SK-N-SH (cell line): ENCODE results near the gene IDH3G. TPM values are rescaled to one million over a fixed set of nuclear protein-coding genes. Genes with fewer than 3 reads are reported as not detected.

Source experiments
- CTCF ChIA-PET: fragments of 300-600, 350-600 bp; formaldehyde crosslinking; extraction: SDS; loops from one replicate; lab custom pipeline; 2021; lab: Yijun Ruan, JAX
- POLR2A ChIA-PET: fragments of 350-600 bp; sonication (Branson Sonifier 250); formaldehyde crosslinking; extraction: SDS; loops from one replicate; lab custom pipeline; 2020; ENCODE audit warnings: antibody characterized with exemption, inconsistent platforms; lab: Yijun Ruan, JAX
- DNase-seq: peaks from one replicate; pipeline ENCODE4 v3.0.0; 2012
- H2AFZ ChIP-seq: fragments of 200-600 bp; sonication (generic); 2 replicates; pipeline ENCODE4 v1.8.1; 2016; ENCODE audit warnings: antibody characterized with exemption, mild to moderate bottlenecking, low read depth
- H3F3A ChIP-seq: fragments of 200-600 bp; sonication (generic); replicated peaks from 2 replicates; pipeline ENCODE3; 2016; ENCODE audit warnings: antibody characterized with exemption, mild to moderate bottlenecking; ENCODE audit not compliant: insufficient read depth
- H3K27ac ChIP-seq, 2 experiments: fragments of 200-500 bp in 1 of 2; fragments of 200-600 bp in 1 of 2; sonication (Bioruptor generic) in 1 of 2; sonication (generic), shearing (Covaris generic) in 1 of 2; 2 replicates each; pipeline versions ENCODE4 v1.5.1 to v1.6.1; 2014 to 2016; ENCODE audit warnings: low read depth in 2 of 2, inconsistent platforms in 1 of 2, low read length in 1 of 2, mild to moderate bottlenecking in 1 of 2, mixed read lengths in 1 of 2
- H3K27me3 ChIP-seq: fragments of 200-600 bp; sonication (generic), shearing (Covaris generic); 2 replicates; pipeline ENCODE4 v1.6.1; 2016; ENCODE audit warnings: mixed run types; ENCODE audit not compliant: insufficient read depth
- H3K36me3 ChIP-seq, 2 experiments: fragments of 200-500 bp in 1 of 2; fragments of 200-600 bp in 1 of 2; sonication (Bioruptor generic) in 1 of 2; sonication (generic) in 1 of 2; replicated peaks in 1 of 2; 2 replicates each; pipeline versions ENCODE3 to v1.5.1; 2014 to 2016; ENCODE audit warnings: low read length in 1 of 2, mild to moderate bottlenecking in 1 of 2; ENCODE audit not compliant: insufficient read depth in 2 of 2, control insufficient read depth in 1 of 2
- H3K4me1 ChIP-seq, 2 experiments: fragments of 200-500 bp in 1 of 2; fragments of 200-600 bp in 1 of 2; sonication (Bioruptor generic) in 1 of 2; sonication (generic), shearing (Covaris generic) in 1 of 2; 2 replicates each; pipeline versions ENCODE4 v1.5.1 to v1.6.1; 2014 to 2016; ENCODE audit warnings: low read depth in 1 of 2, low read length in 1 of 2, mixed run types in 1 of 2; ENCODE audit not compliant: insufficient read depth in 2 of 2, control insufficient read depth in 1 of 2
- H3K4me2 ChIP-seq: fragments of 200-600 bp; sonication (generic), shearing (Covaris generic); 2 replicates; pipeline ENCODE4 v1.6.1; 2017; ENCODE audit warnings: mixed run types
- H3K4me3 ChIP-seq, 2 experiments: fragments of 200-500 bp in 1 of 2; fragments of 200-600 bp in 1 of 2; sonication (Bioruptor generic) in 1 of 2; sonication (generic), shearing (Covaris generic) in 1 of 2; 2 replicates each; pipeline versions ENCODE4 v1.5.1 to v1.8.1; 2014 to 2016; ENCODE audit warnings: low read depth in 2 of 2, inconsistent platforms in 1 of 2, low read length in 1 of 2, mild to moderate bottlenecking in 1 of 2, mixed read lengths in 1 of 2, moderate library complexity in 1 of 2
- H3K79me2 ChIP-seq: fragments of 200-600 bp; sonication (generic); 2 replicates; pipeline ENCODE4 v1.8.1; 2017; ENCODE audit warnings: mild to moderate bottlenecking; ENCODE audit not compliant: insufficient read depth
- H3K9ac ChIP-seq: fragments of 200-600 bp; sonication (generic); 2 replicates; pipeline ENCODE4 v1.6.1; 2017; ENCODE audit warnings: mixed run types
- H3K9me2 ChIP-seq: fragments of 200-600 bp; sonication (generic); 2 replicates; pipeline ENCODE4 v1.6.1; 2017; ENCODE audit warnings: mixed run types
- H3K9me3 ChIP-seq: fragments of 200-600 bp; sonication (generic); 2 replicates; pipeline ENCODE4 v1.6.1; 2017; ENCODE audit warnings: mixed run types, mild to moderate bottlenecking, moderate library complexity
- H4K20me1 ChIP-seq: fragments of 200-600 bp; sonication (generic); 2 replicates; pipeline ENCODE4 v1.6.1; 2017; ENCODE audit warnings: mild to moderate bottlenecking, mixed run types; ENCODE audit not compliant: insufficient read depth
- CHD2 ChIP-seq: fragments of 150-350 bp; IDR thresholded peaks from 2 replicates; pipeline ENCODE4 v1.6.1; 2018; ENCODE audit warnings: low read length; ENCODE audit not compliant: partially characterized antibody
- ELF1 ChIP-seq: IDR thresholded peaks from 2 replicates; pipeline ENCODE4 v1.4.0; 2012
- EP300 ChIP-seq, 2 experiments: IDR thresholded peaks; 2 replicates each; pipeline versions ENCODE4 v1.4.0 to v1.6.1; 2012; ENCODE audit warnings: borderline replicate concordance in 1 of 2, low read depth in 1 of 2, low read length in 1 of 2
- EZH2phosphoT487 ChIP-seq: fragments of 200-600 bp; sonication (generic); IDR thresholded peaks from 2 replicates; pipeline ENCODE4 v1.6.1; 2017; ENCODE audit warnings: low read depth, mixed run types, mild to moderate bottlenecking, antibody characterized with exemption, moderate library complexity, borderline replicate concordance
- FOSL2 ChIP-seq: IDR thresholded peaks from 2 replicates; pipeline ENCODE4 v1.4.0; 2012; ENCODE audit warnings: low read depth, mild to moderate bottlenecking, moderate library complexity, borderline replicate concordance
- FOXJ3 ChIP-seq: sonication (generic); formaldehyde crosslinking; IDR thresholded peaks from 2 replicates; pipeline ENCODE4 v1.5.1; 2020; ENCODE audit warnings: mild to moderate bottlenecking, missing genetic modification reagents
- JUND ChIP-seq: IDR thresholded peaks from 2 replicates; pipeline ENCODE4 v1.4.0; 2012
- MEF2A ChIP-seq: IDR thresholded peaks from 2 replicates; pipeline ENCODE4 v1.4.0; 2012; ENCODE audit warnings: low read depth, borderline replicate concordance
- MXI1 ChIP-seq: IDR thresholded peaks from 2 replicates; pipeline ENCODE4 v1.6.1; 2012; ENCODE audit warnings: mild to moderate bottlenecking, low read depth, low read length, improper control_type of control experiment
- PBX3 ChIP-seq: IDR thresholded peaks from 2 replicates; pipeline ENCODE4; 2012
- POLR2AphosphoS5 ChIP-seq: IDR thresholded peaks from 2 replicates; pipeline ENCODE4 v1.6.1; 2012; ENCODE audit warnings: low read depth, low read length
- REST ChIP-seq: IDR thresholded peaks from 2 replicates; pipeline ENCODE4 v1.6.1; 2012; ENCODE audit warnings: mild to moderate bottlenecking, low read depth, low read length, moderate library complexity
- RXRA ChIP-seq: IDR thresholded peaks from 2 replicates; pipeline ENCODE4 v1.4.0; 2012; ENCODE audit warnings: low read depth, mild to moderate bottlenecking, borderline replicate concordance
- SMC3 ChIP-seq: IDR thresholded peaks from 2 replicates; pipeline ENCODE4 v1.6.1; 2012; ENCODE audit warnings: low read depth, low read length, improper control_type of control experiment
- TAF1 ChIP-seq: IDR thresholded peaks from 2 replicates; pipeline ENCODE4 v1.6.1; 2012; ENCODE audit warnings: low read depth, mild to moderate bottlenecking, low read length, moderate library complexity, borderline replicate concordance
- TEAD4 ChIP-seq: IDR thresholded peaks from 2 replicates; pipeline ENCODE4 v1.4.0; 2012; ENCODE audit warnings: mild to moderate bottlenecking, borderline replicate concordance; ENCODE audit not compliant: insufficient read depth
- USF2 ChIP-seq: fragments of 150-350 bp; IDR thresholded peaks from 2 replicates; pipeline ENCODE4 v1.6.1; 2017; ENCODE audit warnings: antibody characterized with exemption, low read length, low read depth, borderline replicate concordance
- WGBS: methylation state at CpG from one replicate; pipeline ENCODE4 v1.1.6; 2017; ENCODE audit warnings: low lambda C conversion rate; 5-methylcytosine and 5-hydroxymethylcytosine counted together
- polyA plus RNA-seq, 3 experiments: library from polyadenylated mRNA; depleted of rRNA; stranded (reverse); fragments of >200 nt; gene quantifications; 2 replicates each; pipeline ENCODE4 v1.2.3, GENCODE V29; 2012

Gene IDH3G
- polyA plus RNA-seq, 1 of the 3 experiments (the other 2 are of a cell fraction), result 107 TPM

- H3K9me3 ChIP-seq, result no peaks in the 10 kb centered on the region
- TF ChIP-seq PBX3 (no peak), POLR2AphosphoS5 (no peak), CHD2 (no peak)
- ChIA-PET CTCF (interaction anchor here (1.2 kb wide), 2 partner anchors 14 to 44 kb away, joined by 4 to 6 read pairs; partner anchors contain the start of gene PLXNB3), POLR2A (no interaction called here)
- no peak overlapping the region for H3K4me2 ChIP-seq
- no peak for DNase-seq
- H3K79me2 ChIP-seq, result no peaks in the 10 kb centered on the region
- no peak overlapping the region for H3K27ac ChIP-seq
- H3K4me1 ChIP-seq, result no peaks in the 10 kb centered on the region; a peak in 1 of 4 replicates
- H3K27me3 ChIP-seq, result peaks cover 18% of the 10 kb centered on the region
- 79% methylated on average over 9 of the region's 19 CpGs for WGBS
- H3F3A ChIP-seq, result no peaks in the 10 kb centered on the region
- H3K4me3 ChIP-seq, result no peak overlapping the region
- H2AFZ ChIP-seq, result no peak overlapping the region
- H3K36me3 ChIP-seq, result no peaks in the 10 kb centered on the region
- H3K9me2 ChIP-seq, result no peaks in the 10 kb centered on the region
- no peak overlapping the region for H3K9ac ChIP-seq
- no peaks in the 10 kb centered on the region for H4K20me1 ChIP-seq
Observed at GRCh38 chrX:153807976-153808375, 13.8 kb upstream of the IDH3G start.

- DNase-seq, result no peak
- Histone ChIP-seq H3K27me3 (peaks cover 13% of the 10 kb centered on the region), H3K27ac (no peak overlapping the region), H3K4me3 (no peak overlapping the region), H3K9ac (no peak overlapping the region), H4K20me1 (no peaks in the 10 kb centered on the region), H3K4me1 (no peaks in the 10 kb centered on the region; a peak in 1 of 4 replicates), H3K9me2 (no peaks in the 10 kb centered on the region), H3K9me3 (no peaks in the 10 kb centered on the region), H3K79me2 (no peaks in the 10 kb centered on the region), H3F3A (no peaks in the 10 kb centered on the region), H3K4me2 (no peak overlapping the region), H2AFZ (no peak overlapping the region), H3K36me3 (no peaks in the 10 kb centered on the region)
- 47% methylated on average over 9 of the region's 28 CpGs for WGBS
- CTCF ChIA-PET, result no interaction called here
- POLR2A ChIA-PET, result no interaction called here
- TF ChIP-seq REST (no peak), SMC3 (no peak), EP300 (IDR thresholded peaks at IDR 0.05; ENCODE audit: borderline replicate concordance in 1 of 2, low read depth in 1 of 2, low read length in 1 of 2) (no peak), TEAD4 (no peak), FOXJ3 (no peak), FOSL2 (no peak), ELF1 (no peak), PBX3 (no peak), RXRA (no peak), JUND (no peak), USF2 (no peak), MEF2A (no peak), MXI1 (no peak), EZH2phosphoT487 (no peak), CHD2 (no peak), TAF1 (no peak)
Observed at GRCh38 chrX:153806999-153807575, 12.9 kb upstream of the IDH3G start.
